Ishikawa (cell line): Measurements from ENCODE around the gene THSD4.

Experiments
- CEBPB ChIP-seq: IDR thresholded peaks from 2 replicates; pipeline ENCODE4 v1.6.1; 2012
- CREB1 ChIP-seq: IDR thresholded peaks from 2 replicates; pipeline ENCODE4 v1.6.1; 2012; ENCODE audit warnings: low read depth
- EGR1 ChIP-seq: IDR thresholded peaks from 2 replicates; pipeline ENCODE4 v1.6.1; 2012
- EP300 ChIP-seq: IDR thresholded peaks from 2 replicates; pipeline ENCODE4 v1.6.1; 2012; ENCODE audit warnings: borderline replicate concordance
- FOXM1 ChIP-seq: IDR thresholded peaks from 2 replicates; pipeline ENCODE4 v1.6.1; 2012; ENCODE audit warnings: low read depth, borderline replicate concordance
- MAX ChIP-seq: IDR thresholded peaks from 2 replicates; pipeline ENCODE4 v1.6.1; 2012
- NFIC ChIP-seq: IDR thresholded peaks from 2 replicates; pipeline ENCODE4 v1.6.1; 2012
- RAD21 ChIP-seq: IDR thresholded peaks from 2 replicates; pipeline ENCODE4 v1.6.1; 2012; ENCODE audit warnings: low read depth
- REST ChIP-seq: IDR thresholded peaks from 2 replicates; pipeline ENCODE4 v1.6.1; 2012; ENCODE audit warnings: low read depth, mild to moderate bottlenecking
- TAF1 ChIP-seq: IDR thresholded peaks from 2 replicates; pipeline ENCODE4 v1.6.1; 2012; ENCODE audit warnings: low read depth, mild to moderate bottlenecking
- TCF12 ChIP-seq: IDR thresholded peaks from 2 replicates; pipeline ENCODE4 v1.6.1; 2012; ENCODE audit warnings: low read depth
- TEAD4 ChIP-seq: IDR thresholded peaks from 2 replicates; pipeline ENCODE4 v1.6.1; 2012
- USF1 ChIP-seq: IDR thresholded peaks from 2 replicates; pipeline ENCODE4 v1.6.1; 2012
- YY1 ChIP-seq: IDR thresholded peaks from 2 replicates; pipeline ENCODE4 v1.6.1; 2012; ENCODE audit warnings: low read depth
- ZBTB7A ChIP-seq: IDR thresholded peaks from 2 replicates; pipeline ENCODE4 v1.6.1; 2012; ENCODE audit warnings: low read depth

The THSD4 gene

GRCh38 chr15:71228403-71228802 lies 113.1 kb downstream of the THSD4 start:
- TF ChIP-seq CREB1, result no peak
- no peak for TF ChIP-seq TCF12
- no peak for TF ChIP-seq TEAD4

- TF ChIP-seq MAX (no peak), EP300 (no peak), TAF1 (no peak), ZBTB7A (no peak), FOXM1 (no peak), EGR1 (no peak), YY1 (no peak), TCF12 (no peak), USF1 (no peak), NFIC (no peak), REST (no peak), RAD21 (no peak), TEAD4 (no peak), CEBPB (no peak), CREB1 (no peak)
These were observed 115.0 kb downstream of the THSD4 start for GRCh38 chr15:71230303-71230702.

GRCh38 chr15:71231758-71232157 lies 116.5 kb downstream of the THSD4 start:
- TF ChIP-seq YY1 (no peak), FOXM1 (no peak), USF1 (no peak), TEAD4 (no peak), CEBPB (no peak), MAX (no peak), RAD21 (no peak), ZBTB7A (no peak), NFIC (no peak)

- TF ChIP-seq EGR1, result no peak
- TF ChIP-seq YY1, result no peak
- no peak for TF ChIP-seq TAF1
- TF ChIP-seq FOXM1, result no peak
- no peak for TF ChIP-seq USF1
- TF ChIP-seq RAD21, result no peak
- TF ChIP-seq TCF12, result no peak
- no peak for TF ChIP-seq REST
- TF ChIP-seq CREB1, result no peak
- TF ChIP-seq TEAD4, result no peak
- TF ChIP-seq CEBPB, result no peak
- no peak for TF ChIP-seq ZBTB7A
These were observed 117.1 kb downstream of the THSD4 start for GRCh38 chr15:71232411-71232810.

- no peak for TF ChIP-seq ZBTB7A
- TF ChIP-seq EGR1, result no peak
- TF ChIP-seq TAF1, result no peak
- TF ChIP-seq TEAD4, result no peak
- TF ChIP-seq USF1, result no peak
- TF ChIP-seq EP300, result no peak
- TF ChIP-seq RAD21, result no peak
These were observed 122.4 kb downstream of the THSD4 start for GRCh38 chr15:71237456-71238188.

GRCh38 chr15:71238926-71239325 lies 123.7 kb downstream of the THSD4 start:
- TF ChIP-seq TCF12, result no peak
- TF ChIP-seq FOXM1, result no peak
- no peak for TF ChIP-seq REST
- no peak for TF ChIP-seq TEAD4
